Stimulated activated CD8-positive, alpha-beta memory T cell treated with anti-CD3 and anti-CD28 coated beads, Interleukin-7, amount 100 ng/mL, for 1 hour (primary cell): ENCODE measurements around the gene BRCA1.
A peak's percentile ranks its signal among the peaks of the same experiment; 100 is the strongest.
"Not testable (repeated sequence)": the region's sequence is repeated elsewhere in the genome, so short reads cannot be mapped to it uniquely, and the experiment has no call there.

Source experiments
- DNase-seq, 2 donors: peaks; one replicate each; pipeline ENCODE4 v3.0.0-alpha.2; 2020; ENCODE audit warnings: low read depth in 2 of 2

The BRCA1 gene

GRCh38 chr17:43003542-43004172 lies 121.5 kb downstream of the BRCA1 start:
- DNase-seq = no peak

- not testable (repeated sequence) for DNase-seq
These were observed 124.3 kb downstream of the BRCA1 start for GRCh38 chr17:43000894-43001293.

- DNase-seq = no peak
These were observed 126.1 kb downstream of the BRCA1 start for GRCh38 chr17:42999003-42999525.

GRCh38 chr17:42997984-42998938 lies 126.9 kb downstream of the BRCA1 start, which contains the start of gene RPL27:
Gene RPL27 (plus strand): TSS chr17:42998419. CDS start chr17:42998751, 332 bp downstream.
- DNase-seq = peak; percentile 95 to 97

- DNase-seq = no peak
These were observed 127.7 kb downstream of the BRCA1 start for GRCh38 chr17:42997390-42997983.
